Activated naive CD8-positive, alpha-beta T cell treated with anti-CD3 and anti-CD28 coated beads for 36 hours (primary cell): ENCODE results near the gene MTF1. TPM values are rescaled to one million over a fixed set of nuclear protein-coding genes. Genes with fewer than 3 reads are reported as not detected.
A peak's percentile ranks its signal among the peaks of the same experiment; 100 is the strongest.
"Not testable (repeated sequence)": the region's sequence is repeated elsewhere in the genome, so short reads cannot be mapped to it uniquely, and the experiment has no call there.

Source experiments
- DNase-seq: peaks from one replicate; pipeline ENCODE4 v3.0.0; 2021
- H3K27ac Mint-ChIP-seq: one replicate; pipeline ENCODE4 v1.8.0; 2022; ENCODE audit warnings: mild to moderate bottlenecking, moderate library complexity, mixed read lengths
- H3K27me3 Mint-ChIP-seq: one replicate; pipeline ENCODE4 v1.8.0; 2022; ENCODE audit warnings: mild to moderate bottlenecking, mixed read lengths
- H3K36me3 Mint-ChIP-seq: one replicate; pipeline ENCODE4 v1.8.0; 2021; ENCODE audit warnings: mild to moderate bottlenecking, mixed read lengths
- H3K4me1 Mint-ChIP-seq: one replicate; pipeline ENCODE4 v1.8.0; 2021; ENCODE audit warnings: mixed read lengths
- H3K4me3 Mint-ChIP-seq: one replicate; pipeline ENCODE4 v1.8.0; 2022; ENCODE audit warnings: mild to moderate bottlenecking, moderate library complexity, mixed read lengths
- H3K9me3 Mint-ChIP-seq: one replicate; pipeline ENCODE4 v1.8.0; 2022; ENCODE audit warnings: mixed read lengths
- total RNA-seq, 2 experiments: library from RNA; stranded (reverse); gene quantifications; one replicate each; pipeline ENCODE4 v1.2.3, GENCODE V29; 2021

Gene MTF1
- total RNA-seq, 2 experiments from 2014 or later = 31.2 to 31.4 TPM

GRCh38 chr1:37797750-37798345 is 61.5 kb downstream of the MTF1 start:
- Mint-ChIP-seq H3K4me3 (no peak overlapping the region), H3K9me3 (no peaks in the 10 kb centered on the region), H3K27me3 (peaks cover 20% of the 10 kb centered on the region), H3K36me3 (peaks cover 16% of the 10 kb centered on the region), H3K4me1 (peaks cover 15% of the 10 kb centered on the region), H3K27ac (no peak overlapping the region)
- no peak for DNase-seq

DNA sequence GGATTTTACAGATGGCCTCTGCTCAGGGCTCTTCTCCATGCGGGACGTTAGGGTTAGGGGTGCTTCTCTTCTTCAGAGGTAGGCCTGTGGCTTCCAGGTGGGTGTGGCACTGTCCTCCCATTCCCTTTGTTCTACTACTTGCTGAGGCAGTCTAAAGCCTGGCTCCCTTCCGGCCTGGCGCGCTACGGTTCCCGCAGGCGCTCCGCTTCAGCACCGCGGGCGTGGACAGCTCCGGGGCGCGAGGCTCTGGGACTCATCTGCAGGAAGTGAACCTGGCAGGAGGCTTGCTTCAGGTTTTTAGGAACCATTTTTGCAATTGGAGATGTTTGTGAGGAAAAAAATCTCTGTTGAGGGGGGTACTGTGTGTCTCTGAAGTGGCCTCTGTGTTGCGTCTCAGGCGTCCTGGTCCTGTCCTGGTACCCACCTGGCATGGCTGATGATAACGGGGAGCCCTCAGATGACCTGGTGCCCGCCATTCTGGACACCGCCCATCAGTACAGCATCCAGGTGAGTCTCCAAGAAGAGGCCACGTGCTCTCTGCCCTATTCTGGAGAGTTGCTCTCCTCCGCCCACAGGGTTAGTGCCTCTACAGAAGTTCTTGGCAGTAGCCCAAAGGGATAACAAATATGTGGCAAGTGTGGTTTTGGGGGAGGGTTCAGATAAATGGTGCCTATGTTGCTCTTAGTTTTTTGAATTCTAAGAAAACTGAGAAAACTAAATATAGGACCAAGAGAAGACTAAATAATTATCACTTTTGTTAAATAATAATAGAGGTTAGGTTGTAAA is 63.9 kb downstream of the MTF1 start:
- Mint-ChIP-seq H3K36me3 (peaks cover 3% of the 10 kb centered on the region), H3K27ac (no peak overlapping the region)

GRCh38 chr1:37794372-37795339 is 64.7 kb downstream of the MTF1 start:
- Mint-ChIP-seq H3K27ac (no peak overlapping the region), H3K9me3 (no peaks in the 10 kb centered on the region), H3K27me3 (peaks cover 39% of the 10 kb centered on the region), H3K36me3 (peaks cover 3% of the 10 kb centered on the region), H3K4me1 (peaks cover 15% of the 10 kb centered on the region), H3K4me3 (peak overlapping the region; percentile 66)
- no peak for DNase-seq

More for the DNA sequence above, 63.9 kb downstream of the MTF1 start:
- peak overlapping the region; percentile 62 for H3K4me3 Mint-ChIP-seq
- no peaks in the 10 kb centered on the region for H3K9me3 Mint-ChIP-seq
- H3K4me1 Mint-ChIP-seq = peaks cover 15% of the 10 kb centered on the region
- peak; percentile 61 for DNase-seq
- peaks cover 39% of the 10 kb centered on the region for H3K27me3 Mint-ChIP-seq

DNA sequence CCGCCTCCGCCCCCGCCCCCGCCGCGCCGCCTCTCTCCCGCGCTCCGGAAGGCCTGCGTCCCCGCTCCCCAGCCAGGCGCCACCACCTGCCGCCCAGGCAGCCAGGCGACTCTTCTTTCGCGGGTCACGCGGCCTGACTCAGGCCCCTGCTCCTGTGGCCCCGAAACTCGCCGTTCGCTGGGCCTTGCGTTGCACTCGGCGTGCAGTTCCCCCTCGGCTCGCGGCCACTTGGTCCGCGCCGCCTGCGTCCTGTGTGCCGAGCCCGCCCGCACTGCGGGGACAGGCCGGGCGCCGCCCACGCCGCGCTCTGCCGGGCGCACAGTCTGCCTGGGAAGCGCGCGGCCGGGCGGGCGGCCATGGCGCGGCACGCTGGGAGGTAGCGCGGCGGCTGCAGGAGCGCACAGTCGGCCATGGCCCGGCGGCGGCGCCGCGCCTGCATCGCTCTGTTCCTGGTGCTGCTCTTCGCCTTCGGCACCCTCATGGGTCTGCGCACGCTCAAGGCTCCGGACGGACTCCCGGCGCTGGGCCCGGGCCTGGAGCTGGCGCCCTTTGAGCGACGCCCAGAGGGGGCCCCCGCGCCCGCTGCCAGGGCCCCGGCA is 65.5 kb downstream of the MTF1 start, which contains the start of gene MANEAL:
MANEAL (plus strand) TSS at position 75 of the 599 bp plus-strand sequence; CDS start at position 411, 336 bp downstream.
- peak; percentile 63 for DNase-seq
- Mint-ChIP-seq H3K27me3 (peaks cover 40% of the 10 kb centered on the region), H3K4me3 (peak within 1 kb of the TSS; percentile 66), H3K27ac (no peak within 1 kb of the TSS), H3K4me1 (peaks cover 15% of the 10 kb centered on the region), H3K9me3 (no peaks in the 10 kb centered on the region), H3K36me3 (no peaks in the 10 kb centered on the region)

GRCh38 chr1:37792943-37793686 is 66.3 kb downstream of the MTF1 start:
- H3K4me3 Mint-ChIP-seq = peak overlapping the region; percentile 14
- H3K9me3 Mint-ChIP-seq = no peaks in the 10 kb centered on the region
- H3K27ac Mint-ChIP-seq = no peak overlapping the region
- H3K4me1 Mint-ChIP-seq = peaks cover 15% of the 10 kb centered on the region
- H3K36me3 Mint-ChIP-seq = no peaks in the 10 kb centered on the region
- DNase-seq = no peak
- peaks cover 48% of the 10 kb centered on the region for H3K27me3 Mint-ChIP-seq

DNA sequence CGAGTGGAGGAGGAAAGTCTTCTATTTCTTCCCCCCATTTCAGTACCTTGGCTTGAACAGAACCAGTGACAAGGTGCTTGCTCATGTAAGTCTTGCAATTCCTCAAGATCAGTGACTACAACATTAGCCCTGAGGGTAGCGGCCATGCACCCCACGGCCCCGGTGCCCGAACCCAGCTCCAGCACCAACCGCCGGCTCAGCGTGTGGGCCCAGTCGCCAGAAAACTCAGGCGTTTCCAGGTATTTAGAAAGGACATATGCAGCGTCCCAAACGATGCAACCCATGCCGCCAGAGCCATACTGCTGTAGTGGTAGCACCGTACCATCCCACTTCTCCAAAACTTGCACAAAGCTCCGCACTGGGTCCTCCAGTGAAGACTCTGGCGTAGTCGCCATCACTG is 76.9 kb downstream of the MTF1 start:
- Mint-ChIP-seq H3K36me3 (no peaks in the 10 kb centered on the region), H3K27me3 (peaks cover 27% of the 10 kb centered on the region), H3K4me1 (peaks cover under 1% of the 10 kb centered on the region), H3K27ac (no peak overlapping the region), H3K4me3 (no peak overlapping the region), H3K9me3 (no peaks in the 10 kb centered on the region)
- no peak for DNase-seq

GRCh38 chr1:37778654-37779053 is 80.7 kb downstream of the MTF1 start:
- DNase-seq = no peak
- H3K4me3 Mint-ChIP-seq = no peak overlapping the region
- no peak overlapping the region for H3K27ac Mint-ChIP-seq
- H3K9me3 Mint-ChIP-seq = no peaks in the 10 kb centered on the region
- H3K36me3 Mint-ChIP-seq = no peaks in the 10 kb centered on the region
- H3K27me3 Mint-ChIP-seq = peaks cover 12% of the 10 kb centered on the region
- H3K4me1 Mint-ChIP-seq = peaks cover 12% of the 10 kb centered on the region

- Mint-ChIP-seq H3K36me3 (no peaks in the 10 kb centered on the region), H3K4me1 (peaks cover 12% of the 10 kb centered on the region), H3K9me3 (no peaks in the 10 kb centered on the region), H3K4me3 (no peak overlapping the region), H3K27ac (peak overlapping the region; percentile 44), H3K27me3 (peaks cover 22% of the 10 kb centered on the region)
- peak; percentile 46 for DNase-seq
Observed at GRCh38 chr1:37776946-37777516, 82.4 kb downstream of the MTF1 start.

DNA sequence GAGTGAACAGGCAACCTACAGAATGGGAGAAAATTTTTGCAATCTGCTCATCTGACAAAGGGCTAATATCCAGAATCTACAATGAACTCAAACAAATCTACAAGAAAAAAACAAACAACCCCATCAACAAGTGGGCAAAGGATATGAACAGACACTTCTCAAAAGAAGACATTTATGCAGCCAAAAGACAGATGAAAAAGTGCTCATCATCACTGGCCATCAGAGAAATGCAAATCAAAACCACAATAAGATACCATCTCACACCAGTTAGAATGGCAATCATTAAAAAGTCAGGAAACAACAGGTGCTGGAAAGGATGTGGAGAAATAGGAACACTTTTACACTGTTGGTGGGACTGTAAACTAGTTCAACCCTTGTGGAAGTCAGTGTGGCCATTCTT is 88.0 kb downstream of the MTF1 start:
- H3K27ac Mint-ChIP-seq, H3K4me1 Mint-ChIP-seq, DNase-seq, H3K36me3 Mint-ChIP-seq, H3K4me3 Mint-ChIP-seq, H3K9me3 Mint-ChIP-seq: not testable (repeated sequence)
- H3K27me3 Mint-ChIP-seq = peaks cover 56% of the 10 kb centered on the region

GRCh38 chr1:37767488-37767887 is 91.9 kb downstream of the MTF1 start:
- H3K9me3 Mint-ChIP-seq = peaks cover 6% of the 10 kb centered on the region
- H3K4me1 Mint-ChIP-seq = peaks cover 17% of the 10 kb centered on the region
- no peak for DNase-seq
- H3K36me3 Mint-ChIP-seq = peaks cover 2% of the 10 kb centered on the region
- H3K4me3 Mint-ChIP-seq = no peak overlapping the region
- H3K27me3 Mint-ChIP-seq = peaks cover 84% of the 10 kb centered on the region
- no peak overlapping the region for H3K27ac Mint-ChIP-seq

- Mint-ChIP-seq H3K27me3 (peaks cover 89% of the 10 kb centered on the region), H3K4me3 (peak overlapping the region; percentile 38), H3K36me3 (peaks cover 2% of the 10 kb centered on the region), H3K9me3 (peaks cover 6% of the 10 kb centered on the region), H3K27ac (no peak overlapping the region), H3K4me1 (peaks cover 17% of the 10 kb centered on the region)
- peak; percentile 38 for DNase-seq
Observed at GRCh38 chr1:37765916-37766664, 93.3 kb downstream of the MTF1 start.

GRCh38 chr1:37764888-37765441 is 94.4 kb downstream of the MTF1 start, which contains the start of gene EPHA10:
EPHA10 (minus strand) TSS chr1:37765120; CDS start chr1:37765066, 54 bp downstream.
- DNase-seq = no peak
- Mint-ChIP-seq H3K4me1 (peaks cover 17% of the 10 kb centered on the region), H3K36me3 (peaks cover 2% of the 10 kb centered on the region), H3K27me3 (peaks cover 80% of the 10 kb centered on the region), H3K4me3 (peak within 1 kb of the TSS; percentile 39), H3K27ac (no peak within 1 kb of the TSS), H3K9me3 (peaks cover 6% of the 10 kb centered on the region)

DNA sequence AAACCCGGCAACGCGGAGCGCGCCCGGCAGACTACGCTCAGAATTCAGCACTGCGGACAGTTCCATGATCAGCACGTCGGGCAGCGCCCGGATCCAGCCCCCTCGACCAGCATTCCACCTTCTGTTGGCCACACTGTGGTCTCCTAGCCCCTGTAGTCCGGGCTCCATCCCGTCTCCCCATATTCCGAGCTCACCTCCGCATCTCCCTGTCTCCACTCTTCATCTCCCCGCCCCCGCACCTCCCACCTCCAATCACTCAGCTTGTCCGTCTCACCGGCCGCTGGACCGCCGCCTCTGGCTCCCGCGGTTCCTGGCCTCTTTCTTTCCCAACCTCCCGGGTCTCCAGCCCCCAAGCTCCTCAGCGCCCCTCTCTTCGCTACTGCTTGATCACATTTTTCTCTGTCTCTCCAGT is 95.0 kb downstream of the MTF1 start:
- Mint-ChIP-seq H3K9me3 (peaks cover 6% of the 10 kb centered on the region), H3K27me3 (peaks cover 77% of the 10 kb centered on the region), H3K27ac (no peak overlapping the region), H3K4me1 (peaks cover 17% of the 10 kb centered on the region), H3K4me3 (peak overlapping the region; percentile 39), H3K36me3 (peaks cover 2% of the 10 kb centered on the region)
- DNase-seq = peak; percentile 63
